GM21367 (cell line): ENCODE measurements around the gene SLC10A1.
"Not testable (repeated sequence)": the region's sequence is repeated elsewhere in the genome, so short reads cannot be mapped to it uniquely, and the experiment has no call there.

Experiments used
- ATAC-seq: cut with Tn5 transposase; IDR thresholded peaks from one replicate; pipeline ENCODE4 v1.9.1; 2021; ENCODE audit not compliant: unreplicated experiment

SLC10A1 gene

GRCh38 chr14:69796797-69797500 is at the start of gene SLC10A1:
TSS of gene SLC10A1 (minus strand) at chr14:69797241. CDS start at chr14:69797155, 86 bp downstream.
- no peak for ATAC-seq

- ATAC-seq: no peak
Observed at GRCh38 chr14:69845787-69846186, 48.7 kb upstream of the SLC10A1 start.

- no peak for ATAC-seq
Observed at GRCh38 chr14:69845050-69845581, 48.1 kb upstream of the SLC10A1 start.

GRCh38 chr14:69844171-69844570 is 47.1 kb upstream of the SLC10A1 start:
- no peak for ATAC-seq

- no peak for ATAC-seq
Observed at GRCh38 chr14:69842686-69843420, 45.8 kb upstream of the SLC10A1 start.

GRCh38 chr14:69841656-69842055 is 44.6 kb upstream of the SLC10A1 start:
- no peak for ATAC-seq

- no peak for ATAC-seq
Observed at GRCh38 chr14:69839661-69840060, 42.6 kb upstream of the SLC10A1 start.

GRCh38 chr14:69838881-69839416 is 41.9 kb upstream of the SLC10A1 start:
- ATAC-seq: no peak

GRCh38 chr14:69828879-69829278 is 31.8 kb upstream of the SLC10A1 start:
- ATAC-seq: no peak

- ATAC-seq: no peak
Observed at GRCh38 chr14:69828354-69828753, 31.3 kb upstream of the SLC10A1 start.

- no peak for ATAC-seq
Observed at GRCh38 chr14:69827560-69827959, 30.5 kb upstream of the SLC10A1 start.

GRCh38 chr14:69822456-69822855 is 25.4 kb upstream of the SLC10A1 start:
- ATAC-seq: no peak

GRCh38 chr14:69820991-69821390 is 23.9 kb upstream of the SLC10A1 start:
- ATAC-seq: no peak

- no peak for ATAC-seq
Observed at GRCh38 chr14:69819607-69820006, 22.6 kb upstream of the SLC10A1 start.

GRCh38 chr14:69818758-69819191 is 21.7 kb upstream of the SLC10A1 start:
- no peak for ATAC-seq

- ATAC-seq: no peak
Observed at GRCh38 chr14:69816216-69816615, 19.2 kb upstream of the SLC10A1 start.

- no peak for ATAC-seq
Observed at GRCh38 chr14:69815556-69815955, 18.5 kb upstream of the SLC10A1 start.

GRCh38 chr14:69814397-69814796 is 17.4 kb upstream of the SLC10A1 start:
- no peak for ATAC-seq

- ATAC-seq: not testable (repeated sequence)
Observed at GRCh38 chr14:69813346-69813745, 16.3 kb upstream of the SLC10A1 start.

GRCh38 chr14:69812711-69813110 is 15.7 kb upstream of the SLC10A1 start:
- no peak for ATAC-seq

- no peak for ATAC-seq
Observed at GRCh38 chr14:69811868-69812252, 14.8 kb upstream of the SLC10A1 start.
